Keratinocyte (primary cell): ENCODE data around the gene VKORC1L1. TPM values are rescaled to one million over a fixed set of nuclear protein-coding genes. Genes with fewer than 3 reads are reported as not detected.
"Not testable (repeated sequence)": the region's sequence is repeated elsewhere in the genome, so short reads cannot be mapped to it uniquely, and the experiment has no call there.

Experiments
- DNase-seq: peaks from one replicate; pipeline ENCODE4 v3.0.0-alpha.2; 2011; ENCODE audit warnings: low read depth, missing footprints, low spot score
- FAIRE-seq: peaks from 2 replicates; lab custom pipeline; 2011; peaks lifted over from hg19 to GRCh38; lab: Jason Lieb, UNC
- H2AFZ ChIP-seq: 2 replicates; pipeline ENCODE4 v1.6.0; 2012; ENCODE audit warnings: low read length, control low read depth, inconsistent platforms; ENCODE audit not compliant: control insufficient read depth
- H3K27ac ChIP-seq: 2 replicates; pipeline ENCODE4 v1.5.1; 2011; ENCODE audit warnings: low read length; ENCODE audit not compliant: control insufficient read depth, insufficient read depth
- H3K27me3 ChIP-seq: 3 replicates; pipeline ENCODE4 v1.6.0; 2011; ENCODE audit warnings: low read length; ENCODE audit not compliant: control insufficient read depth, insufficient read depth; ENCODE audit errors: extremely low read depth
- H3K36me3 ChIP-seq, 2 experiments: 2 replicates in 1 of 2; 3 replicates in 1 of 2; pipeline ENCODE4 v1.5.1; 2011; ENCODE audit warnings: low read length in 2 of 2, mild to moderate bottlenecking in 1 of 2; ENCODE audit not compliant: control insufficient read depth in 2 of 2, insufficient read depth in 2 of 2; ENCODE audit errors: extremely low read depth in 1 of 2
- H3K4me1 ChIP-seq: 3 replicates; pipeline ENCODE4 v1.5.1; 2011; ENCODE audit warnings: low read length; ENCODE audit not compliant: control insufficient read depth, insufficient read depth; ENCODE audit errors: extremely low read depth
- H3K4me2 ChIP-seq: 3 replicates; pipeline ENCODE4 v1.6.0; 2011; ENCODE audit warnings: low read depth, low read length; ENCODE audit not compliant: control insufficient read depth, insufficient read depth; ENCODE audit errors: extremely low read depth
- H3K4me3 ChIP-seq, 3 experiments: fragments of 200-600 bp in 1 of 3; sonication (generic) in 1 of 3; 2 replicates in 2 of 3; 3 replicates in 1 of 3; pipeline ENCODE4 v1.5.1; 2011 to 2016; ENCODE audit warnings: low read length in 3 of 3, mild to moderate bottlenecking in 3 of 3, control low read depth in 2 of 3, inconsistent platforms in 1 of 3, low read depth in 1 of 3, mixed read lengths in 1 of 3, mixed run types in 1 of 3, moderate library complexity in 1 of 3; ENCODE audit not compliant: control insufficient read depth in 2 of 3, insufficient read depth in 2 of 3; ENCODE audit errors: extremely low read depth in 1 of 3
- H3K79me2 ChIP-seq: 2 replicates; pipeline ENCODE4 v1.6.0; 2012; ENCODE audit warnings: low read length; ENCODE audit not compliant: control insufficient read depth, insufficient read depth
- H3K9ac ChIP-seq: 3 replicates; pipeline ENCODE4 v1.6.0; 2011; ENCODE audit warnings: low read length; ENCODE audit not compliant: control insufficient read depth, insufficient read depth; ENCODE audit errors: extremely low read depth
- H3K9me1 ChIP-seq: 3 replicates; pipeline ENCODE4 v1.6.0; 2011; ENCODE audit warnings: low read length; ENCODE audit not compliant: control insufficient read depth, insufficient read depth; ENCODE audit errors: extremely low read depth
- H3K9me3 ChIP-seq: 2 replicates; pipeline ENCODE4 v1.5.1; 2012; ENCODE audit warnings: low read depth, low read length; ENCODE audit not compliant: control insufficient read depth
- H4K20me1 ChIP-seq: 3 replicates; pipeline ENCODE4 v1.6.0; 2011; ENCODE audit warnings: low read length; ENCODE audit not compliant: control insufficient read depth, insufficient read depth; ENCODE audit errors: extremely low read depth
- CTCF ChIP-seq, 3 experiments: IDR thresholded peaks in 1 of 3; conservative IDR thresholded peaks in 1 of 3; optimal IDR thresholded peaks in 1 of 3; 2 replicates in 2 of 3; 3 replicates in 1 of 3; pipeline versions ENCODE3 to v1.5.1; 2011; ENCODE audit warnings: low read length in 3 of 3, mild to moderate bottlenecking in 3 of 3, moderate library complexity in 2 of 3, control low read depth in 1 of 3, inconsistent platforms in 1 of 3; ENCODE audit not compliant: insufficient read depth in 2 of 3; ENCODE audit errors: extremely low read depth in 1 of 3
- EZH2 ChIP-seq: IDR thresholded peaks from one replicate; pipeline ENCODE4 v1.6.1; 2012; ENCODE audit warnings: inconsistent platforms, mild to moderate bottlenecking, low read length, moderate library complexity
- dilution Hi-C: fragments of 300-500 bp; cut with MboI; formaldehyde crosslinking; loops from one replicate; pipeline ENCODE4 v1.7.0; 2020; ENCODE audit warnings: low sequenced_read_pairs; ENCODE audit not compliant: extremely low pct_ligation_motif_present
- polyA plus RNA-seq, 5 experiments: library from polyadenylated mRNA; depleted of rRNA in 3 of 5; stranded (reverse) in 3 of 5; stranded (forward) in 1 of 5; unstranded in 1 of 5; fragments of >200 nt; gene quantifications; 1 replicate in 1 of 5; 2 replicates in 3 of 5; 3 replicates in 1 of 5; pipeline versions ENCODE4 v1.2.1 to v1.2.3, GENCODE V29; 2011 to 2012; ENCODE audit warnings: missing spikeins in 2 of 5, low read depth in 1 of 5, low replicate concordance in 1 of 5

VKORC1L1 gene
- polyA plus RNA-seq, 1 donor (not counting 4 experiments of a cell fraction or from before 2014, with no cell fraction given), result 19.4 TPM

- no peak overlapping the region for H3K27ac ChIP-seq
- dilution Hi-C loops, result no loop called here
- no peaks in the 10 kb centered on the region for H3K27me3 ChIP-seq
- no peak for DNase-seq
- no peak overlapping the region for H3K4me3 ChIP-seq
- no peaks in the 10 kb centered on the region for H3K36me3 ChIP-seq
- FAIRE-seq, result no peak
- H3K9me3 ChIP-seq, result no peaks in the 10 kb centered on the region
- no peaks in the 10 kb centered on the region for H3K79me2 ChIP-seq
- no peaks in the 10 kb centered on the region for H4K20me1 ChIP-seq
- no peak overlapping the region for H3K4me2 ChIP-seq
- no peak overlapping the region for H2AFZ ChIP-seq
- H3K9ac ChIP-seq, result no peak overlapping the region
- no peaks in the 10 kb centered on the region for H3K4me1 ChIP-seq
- no peak for TF ChIP-seq EZH2
- no peak for TF ChIP-seq CTCF (optimal IDR thresholded peaks at IDR 0.05 in 1 of 3, IDR thresholded peaks at IDR 0.05 in 1 of 3, conservative IDR thresholded peaks at IDR 0.05 in 1 of 3; ENCODE audit: extremely low read depth in 1 of 3, insufficient read depth in 2 of 3, low read length in 3 of 3)
- H3K9me1 ChIP-seq, result no peaks in the 10 kb centered on the region
These were observed 26.8 kb upstream of the VKORC1L1 start for GRCh38 chr7:65846008-65846570.

GRCh38 chr7:65853426-65853825 is 19.4 kb upstream of the VKORC1L1 start:
- dilution Hi-C loops, H3K9me3 ChIP-seq, H3K4me2 ChIP-seq, H3K27ac ChIP-seq, H3K79me2 ChIP-seq, H4K20me1 ChIP-seq, H3K4me3 ChIP-seq, H2AFZ ChIP-seq, H3K9me1 ChIP-seq, H3K4me1 ChIP-seq, FAIRE-seq, H3K36me3 ChIP-seq, H3K9ac ChIP-seq, H3K27me3 ChIP-seq, DNase-seq: not testable (repeated sequence)

- dilution Hi-C loops, H3K4me1 ChIP-seq, H3K4me3 ChIP-seq, H3K4me2 ChIP-seq, H3K9me1 ChIP-seq, H2AFZ ChIP-seq, DNase-seq, H4K20me1 ChIP-seq, H3K36me3 ChIP-seq, H3K9ac ChIP-seq, H3K27ac ChIP-seq, H3K79me2 ChIP-seq, H3K9me3 ChIP-seq, FAIRE-seq, H3K27me3 ChIP-seq: not testable (repeated sequence)
These were observed 19.0 kb upstream of the VKORC1L1 start for GRCh38 chr7:65853892-65854291.

GRCh38 chr7:65857321-65857894 is 15.5 kb upstream of the VKORC1L1 start:
- H3K27me3 ChIP-seq, dilution Hi-C loops, DNase-seq, H3K4me2 ChIP-seq, H3K9me1 ChIP-seq, H3K4me1 ChIP-seq, H3K79me2 ChIP-seq, H3K9me3 ChIP-seq, FAIRE-seq, H2AFZ ChIP-seq, H3K36me3 ChIP-seq, H4K20me1 ChIP-seq, H3K9ac ChIP-seq, H3K27ac ChIP-seq, H3K4me3 ChIP-seq: not testable (repeated sequence)
